Femur (tissue), 1 donor: ENCODE data around the gene SHROOM1.
"Not testable (repeated sequence)": the region's sequence is repeated elsewhere in the genome, so short reads cannot be mapped to it uniquely, and the experiment has no call there.

Source experiments
- DNase-seq: peaks from one replicate; pipeline ENCODE4 v3.0.0-alpha.2; 2017

The SHROOM1 gene

GRCh38 chr5:132804219-132804618 is 26.2 kb downstream of the SHROOM1 start:
- not testable (repeated sequence) for DNase-seq

DNA sequence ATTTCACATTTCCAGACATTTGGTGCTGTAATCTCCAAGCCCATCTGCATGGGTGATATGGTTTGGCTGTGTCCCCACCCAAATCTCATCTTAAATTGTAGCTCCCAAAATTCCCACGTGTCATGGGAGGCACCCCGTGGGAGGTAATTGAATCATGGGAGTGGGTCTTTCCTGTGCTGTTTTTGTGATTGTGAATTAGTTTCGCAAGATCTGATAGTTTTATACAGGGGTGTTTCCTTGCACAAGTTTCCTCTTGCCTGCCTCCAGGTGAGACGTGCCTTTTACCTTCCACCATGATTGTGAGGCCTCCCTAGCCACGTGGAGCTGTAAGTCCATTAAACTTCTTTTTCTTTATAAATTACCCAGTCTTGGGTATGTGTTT is 27.8 kb downstream of the SHROOM1 start:
- not testable (repeated sequence) for DNase-seq

DNA sequence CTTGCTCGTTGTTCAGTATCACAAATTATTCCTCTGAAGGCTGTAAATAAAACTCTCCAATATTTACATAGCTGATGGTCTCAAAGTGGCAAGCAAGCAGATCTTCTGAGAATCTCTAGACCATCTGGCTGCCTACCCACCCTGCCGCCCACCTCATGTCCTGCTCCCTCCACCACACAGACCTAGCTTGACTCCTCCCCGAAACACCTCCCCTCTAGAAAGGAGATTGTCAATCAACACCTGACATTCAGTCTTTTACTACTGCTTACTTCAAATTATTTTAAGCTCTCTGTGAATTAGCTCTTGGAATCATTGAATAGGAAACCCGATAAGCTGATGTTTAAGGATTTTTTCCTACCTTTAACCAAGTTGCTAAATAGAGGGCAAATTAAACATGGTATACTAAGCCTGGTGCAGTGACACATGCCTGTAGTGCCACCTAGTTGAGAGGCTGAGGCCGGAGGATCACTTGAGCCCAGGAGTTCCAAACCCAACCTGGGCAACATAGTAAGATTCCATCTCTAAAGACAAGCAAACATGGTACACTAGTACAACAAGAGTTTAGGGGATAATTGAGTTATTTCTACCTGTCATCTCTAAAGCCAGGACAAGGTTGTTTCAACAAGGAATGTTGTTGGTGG is 28.3 kb downstream of the SHROOM1 start:
- no peak for DNase-seq

DNA sequence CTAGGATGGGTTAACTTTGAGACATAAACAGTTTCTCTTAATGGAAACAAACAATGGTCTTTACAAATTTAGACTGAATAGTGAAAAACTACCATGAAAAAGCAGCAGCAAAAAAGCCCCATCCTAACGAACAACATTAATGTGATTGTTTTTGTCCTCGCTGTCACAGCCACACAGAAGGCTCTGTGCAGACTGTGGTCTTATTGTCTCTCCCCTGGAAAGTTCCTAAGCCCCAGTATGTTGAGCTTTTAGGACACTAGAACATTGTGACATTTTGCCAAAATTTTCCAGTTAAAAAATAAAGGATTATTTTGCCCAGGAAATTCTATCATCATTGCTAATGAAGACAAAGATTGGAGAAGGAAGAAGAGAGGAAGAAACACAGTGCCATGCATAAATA is 29.9 kb downstream of the SHROOM1 start:
- DNase-seq = no peak

DNA sequence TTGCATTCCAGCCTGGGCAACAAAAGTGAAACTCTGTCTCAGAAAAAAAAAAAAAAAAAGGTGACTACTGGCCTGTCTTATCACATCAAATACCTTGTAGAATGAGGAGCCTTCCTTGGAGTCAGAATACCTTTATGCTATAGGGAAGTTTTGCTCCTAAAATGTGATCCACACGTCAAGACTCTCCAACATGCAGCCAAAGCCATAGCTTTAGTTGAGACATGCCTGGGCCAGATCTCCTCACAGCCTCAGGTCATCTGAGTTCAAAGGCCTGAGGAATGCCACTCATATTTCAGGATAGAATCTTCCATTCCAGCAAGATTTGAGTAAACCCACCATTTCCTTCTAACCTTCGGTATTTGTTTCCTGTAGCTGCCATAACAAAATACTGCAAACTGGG is 31.1 kb downstream of the SHROOM1 start:
- DNase-seq = no peak

- DNase-seq = no peak
Measured at GRCh38 chr5:132797651-132798050, 32.8 kb downstream of the SHROOM1 start.

- no peak for DNase-seq
Measured at GRCh38 chr5:132791026-132791425, 39.4 kb downstream of the SHROOM1 start.

DNA sequence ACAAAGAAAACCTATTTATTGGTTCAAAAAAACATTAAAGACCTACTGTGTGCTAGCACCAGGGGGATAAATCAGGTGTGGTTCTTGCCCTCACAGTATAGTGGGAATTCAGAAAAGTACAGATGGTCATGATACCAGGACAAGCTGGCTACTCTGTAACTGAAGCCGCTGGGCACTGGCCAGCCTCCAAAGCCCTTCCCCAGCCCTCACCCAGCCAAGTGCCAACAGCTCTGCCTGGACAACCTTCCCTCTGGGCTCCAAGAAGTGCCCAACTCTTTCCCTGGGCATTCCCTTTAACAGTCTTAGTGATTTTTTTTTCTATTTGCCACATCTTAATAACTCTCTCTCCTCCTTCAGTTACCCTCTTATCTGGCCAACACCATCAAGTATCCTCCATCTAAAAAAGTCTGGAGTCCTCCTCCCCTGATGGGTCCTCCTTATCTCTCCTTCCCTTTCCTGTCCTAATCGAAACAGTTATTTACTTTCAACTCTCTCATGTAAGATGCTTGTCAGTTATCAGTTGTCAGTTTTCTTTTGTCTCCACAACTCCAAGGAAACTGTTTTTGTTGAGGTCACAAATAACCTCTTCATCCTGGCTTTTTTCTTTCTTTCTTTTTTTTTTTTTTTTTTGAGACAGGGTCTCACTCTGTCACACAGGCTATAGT is 40.1 kb downstream of the SHROOM1 start:
- no peak for DNase-seq

GRCh38 chr5:132788990-132789886 is 41.2 kb downstream of the SHROOM1 start:
- DNase-seq = no peak

DNA sequence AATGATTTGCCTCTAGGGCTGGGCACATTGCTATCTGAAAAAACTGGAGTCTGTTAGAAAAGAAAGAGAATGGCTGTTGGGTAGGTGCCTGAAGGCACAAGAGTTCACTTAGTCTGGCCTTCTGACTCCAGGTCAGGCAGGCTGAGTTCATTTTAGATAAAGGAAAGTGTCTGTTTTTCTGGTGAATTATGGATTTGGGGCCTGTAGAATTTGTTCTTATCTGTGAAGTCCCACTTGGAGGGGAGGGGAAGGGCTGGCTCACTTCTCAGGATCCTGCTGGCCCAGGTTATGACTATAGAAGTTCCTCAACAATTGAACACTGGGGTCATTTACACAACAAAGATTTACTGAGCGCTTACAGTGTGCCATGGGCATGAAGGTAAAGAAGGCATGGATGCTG is 41.9 kb downstream of the SHROOM1 start:
- no peak for DNase-seq

DNA sequence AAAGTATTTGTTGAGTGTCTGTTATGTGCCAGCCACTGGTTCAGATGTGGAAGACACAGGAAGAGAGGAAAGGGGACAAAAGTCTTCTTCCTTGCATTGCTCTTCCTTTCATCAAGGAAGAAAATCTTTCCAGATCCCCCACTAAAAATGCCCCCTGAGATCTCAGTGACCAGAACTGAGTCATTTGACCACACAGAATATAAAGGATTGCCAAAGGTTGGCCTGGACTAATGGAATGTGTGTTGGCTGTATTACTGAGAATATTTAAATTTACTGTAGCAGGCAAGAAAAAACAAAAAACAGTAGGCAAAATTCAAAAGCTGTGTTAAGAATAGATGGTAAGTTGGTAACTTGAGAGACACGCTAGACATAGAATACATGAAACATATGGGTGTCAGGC is 43.4 kb downstream of the SHROOM1 start:
- DNase-seq = no peak

DNA sequence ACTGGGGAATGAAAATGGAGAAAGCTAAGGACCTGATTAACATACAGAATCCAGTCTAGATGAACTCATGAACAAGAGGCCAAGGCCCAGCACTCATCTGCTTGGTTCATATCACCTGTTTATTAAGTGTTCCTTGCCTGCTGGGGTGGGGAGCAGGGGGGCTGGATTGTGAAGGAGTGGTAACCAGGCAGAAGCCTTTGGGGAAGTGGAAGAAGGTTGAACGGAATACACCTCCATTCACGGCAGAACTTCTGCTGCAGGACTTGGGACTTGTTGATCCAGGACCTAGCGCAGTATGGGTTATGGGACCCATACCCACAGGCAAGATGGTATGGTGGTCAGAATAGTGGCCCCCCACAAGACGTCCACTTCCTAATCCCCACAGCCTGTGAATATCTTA is 44.6 kb downstream of the SHROOM1 start:
- DNase-seq = no peak

DNA sequence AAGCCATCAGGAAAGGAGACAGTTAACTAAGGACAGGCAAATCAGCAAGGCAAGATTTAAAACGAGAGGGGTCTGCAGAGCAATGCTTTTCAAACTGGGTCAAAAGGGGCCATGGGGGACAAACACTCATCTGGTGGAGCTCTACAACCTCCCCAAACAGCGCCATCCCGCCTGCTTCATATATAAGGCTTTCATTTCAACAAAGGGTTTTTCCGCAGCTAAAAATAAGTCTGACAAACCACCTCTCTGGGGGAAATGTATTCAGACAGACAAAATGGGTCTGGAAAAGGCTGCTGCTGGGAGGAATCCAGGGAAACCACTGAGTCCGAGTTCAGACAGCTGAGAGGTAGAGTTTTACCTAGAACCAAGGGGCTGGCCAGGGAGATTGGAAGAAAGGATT is 45.1 kb downstream of the SHROOM1 start:
- no peak for DNase-seq

DNA sequence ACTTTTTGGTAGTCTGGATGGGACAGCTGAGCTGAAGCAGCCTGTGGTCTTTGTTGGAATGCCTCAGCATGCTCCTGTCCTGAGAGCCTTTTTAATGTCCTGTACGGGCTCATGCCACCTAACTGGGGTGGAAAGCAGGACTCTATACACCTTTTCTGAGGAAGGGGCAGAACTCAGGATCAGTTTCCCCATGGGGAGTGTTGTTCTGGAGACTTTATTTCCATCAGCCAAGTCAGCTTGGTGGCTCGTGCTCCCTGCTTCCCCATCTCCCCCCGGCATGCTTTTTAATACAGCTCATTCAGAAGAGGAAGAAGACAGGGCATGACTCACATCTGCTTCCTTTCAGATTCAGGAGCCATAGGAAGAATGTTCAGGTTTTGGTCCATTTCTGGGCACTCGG is 48.3 kb downstream of the SHROOM1 start:
- no peak for DNase-seq

GRCh38 chr5:132781029-132781428 is 49.4 kb downstream of the SHROOM1 start:
- DNase-seq = no peak

DNA sequence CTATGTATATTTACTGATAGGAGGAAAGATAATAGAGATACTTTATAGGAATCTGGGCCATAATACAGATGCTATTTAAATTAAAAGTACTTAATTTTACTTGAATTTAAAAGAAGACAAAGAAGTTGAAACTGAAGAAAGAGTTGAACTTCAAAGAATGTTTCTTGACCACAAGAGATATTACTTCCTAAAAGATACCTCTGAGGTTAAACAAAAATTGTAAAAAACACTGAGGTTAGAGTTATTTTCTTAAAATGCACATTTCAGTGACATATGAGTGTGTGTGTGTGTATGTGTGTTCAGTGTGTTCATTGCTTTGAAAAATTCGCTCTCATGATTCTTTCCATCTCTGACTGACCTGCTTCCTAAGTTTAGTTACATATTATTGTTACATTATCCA is 49.9 kb downstream of the SHROOM1 start:
- DNase-seq = no peak

DNA sequence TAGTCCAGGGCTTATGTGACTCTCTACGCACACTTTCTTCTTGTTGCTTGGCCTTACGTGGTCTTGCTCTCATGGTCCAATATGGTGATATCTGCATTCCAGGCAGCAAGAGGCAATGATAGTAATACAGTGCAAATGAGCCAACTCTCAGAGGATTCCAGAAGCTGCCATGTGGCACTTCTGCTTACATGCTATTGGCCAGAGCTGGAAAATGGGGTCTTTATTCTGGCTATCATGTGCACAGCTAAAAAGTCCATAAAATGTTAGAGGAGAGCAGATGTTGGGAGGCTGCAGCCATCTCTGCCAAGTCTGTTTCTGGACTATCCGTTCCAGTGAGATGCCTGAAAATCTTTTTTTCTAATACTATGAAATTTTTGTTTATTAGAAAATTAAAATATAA is 50.5 kb downstream of the SHROOM1 start:
- DNase-seq = no peak

DNA sequence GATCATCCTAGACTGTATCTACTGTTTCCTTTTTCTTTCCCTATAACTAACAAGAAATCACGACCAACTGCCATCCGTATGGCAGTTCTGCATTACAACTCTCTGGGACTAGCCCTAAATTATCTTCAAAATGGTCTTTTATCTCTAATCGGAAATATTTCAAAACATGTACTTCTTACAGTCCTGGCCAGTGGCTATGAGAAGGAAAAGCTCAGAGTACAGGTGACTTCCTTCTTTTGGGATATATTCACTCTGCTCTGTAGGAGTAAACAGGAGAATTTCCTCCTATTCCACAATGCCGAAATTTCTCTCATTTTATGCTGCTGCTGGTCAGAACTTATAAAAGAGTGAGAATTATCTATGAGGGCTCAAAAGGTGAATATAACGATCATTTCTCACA is 51.6 kb downstream of the SHROOM1 start:
- no peak for DNase-seq

DNA sequence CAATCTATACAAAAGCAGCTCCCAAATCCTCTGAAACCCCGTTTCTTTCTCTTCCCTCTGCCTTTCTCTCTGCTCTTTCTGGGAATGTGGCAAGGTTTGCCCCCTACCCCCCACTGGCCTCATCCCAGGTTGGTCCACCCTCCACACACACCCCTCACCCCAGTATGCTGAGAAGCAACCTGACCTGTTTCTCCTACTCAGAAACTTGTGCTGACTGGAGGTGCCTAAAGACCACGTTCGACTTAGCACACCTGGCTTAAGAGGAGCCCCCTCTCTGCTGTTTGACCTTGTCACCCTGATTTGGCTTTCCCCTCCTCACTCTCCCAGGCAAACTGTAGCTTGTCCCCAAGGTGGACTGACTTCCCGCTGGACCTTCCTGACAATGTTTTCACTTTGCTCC is 52.3 kb downstream of the SHROOM1 start:
- no peak for DNase-seq

DNA sequence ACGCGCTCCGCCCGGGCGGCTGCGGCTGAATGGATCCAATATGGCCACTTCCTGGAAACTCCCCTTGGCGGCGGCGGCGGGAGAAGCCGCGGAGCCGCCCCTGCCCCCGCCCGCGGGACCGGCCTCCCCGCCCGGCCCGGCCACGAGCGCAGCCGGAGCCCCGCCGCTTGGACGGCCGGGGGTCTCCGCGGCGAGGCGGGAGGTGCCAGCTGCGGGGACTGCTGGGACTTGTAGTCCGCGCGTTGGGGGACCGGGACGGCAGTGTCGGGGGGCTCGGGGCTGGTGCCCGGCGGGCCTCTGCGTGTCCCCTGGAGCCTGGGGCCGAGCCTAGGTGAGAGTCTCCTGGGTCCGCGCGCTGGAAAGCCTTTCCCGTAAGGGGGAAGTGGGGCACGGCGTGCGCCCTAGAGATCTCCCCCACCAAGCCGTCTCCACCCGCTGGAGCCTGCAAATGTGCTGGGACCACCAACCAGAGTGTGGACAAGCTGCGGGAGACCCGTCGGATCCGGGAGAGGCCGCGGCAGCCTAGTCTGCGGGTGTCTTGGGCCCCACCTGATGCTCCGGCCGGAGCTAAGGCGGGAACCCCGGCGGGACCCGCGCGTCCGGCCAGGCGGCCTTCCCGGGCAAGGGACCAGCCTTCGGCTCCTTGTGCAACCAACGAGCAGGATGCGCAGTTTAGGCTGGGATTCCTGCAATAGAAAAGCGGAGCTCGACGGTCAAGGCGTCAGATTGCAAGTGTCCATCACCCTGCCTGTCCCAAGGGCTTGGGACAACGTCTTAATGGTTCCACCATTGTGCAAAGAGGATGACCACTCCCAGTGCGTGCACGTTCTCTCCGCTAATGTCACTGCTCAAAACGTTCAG is 53.0 kb downstream of the SHROOM1 start, which contains the start of gene SEPTIN8:
SEPTIN8 (minus strand) TSS at position 31 of the 861 bp plus-strand sequence. CDS start 102 bp downstream, outside the sequence.
- peak; percentile 80 for DNase-seq

DNA sequence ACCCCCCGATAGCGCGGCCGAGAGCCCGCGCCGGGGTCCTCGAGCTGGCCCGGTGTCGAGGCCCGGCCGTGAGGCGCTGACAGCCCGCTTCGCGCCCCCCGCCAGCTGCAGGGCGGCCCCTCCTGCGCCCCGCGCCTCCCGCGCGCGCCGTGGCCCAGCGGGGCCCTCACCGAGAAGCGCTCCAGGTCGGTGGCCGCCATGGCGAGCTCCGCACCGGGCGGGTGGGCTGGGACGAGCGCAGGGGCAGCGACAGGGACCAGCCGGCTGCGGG is 53.6 kb downstream of the SHROOM1 start:
- no peak for DNase-seq

DNA sequence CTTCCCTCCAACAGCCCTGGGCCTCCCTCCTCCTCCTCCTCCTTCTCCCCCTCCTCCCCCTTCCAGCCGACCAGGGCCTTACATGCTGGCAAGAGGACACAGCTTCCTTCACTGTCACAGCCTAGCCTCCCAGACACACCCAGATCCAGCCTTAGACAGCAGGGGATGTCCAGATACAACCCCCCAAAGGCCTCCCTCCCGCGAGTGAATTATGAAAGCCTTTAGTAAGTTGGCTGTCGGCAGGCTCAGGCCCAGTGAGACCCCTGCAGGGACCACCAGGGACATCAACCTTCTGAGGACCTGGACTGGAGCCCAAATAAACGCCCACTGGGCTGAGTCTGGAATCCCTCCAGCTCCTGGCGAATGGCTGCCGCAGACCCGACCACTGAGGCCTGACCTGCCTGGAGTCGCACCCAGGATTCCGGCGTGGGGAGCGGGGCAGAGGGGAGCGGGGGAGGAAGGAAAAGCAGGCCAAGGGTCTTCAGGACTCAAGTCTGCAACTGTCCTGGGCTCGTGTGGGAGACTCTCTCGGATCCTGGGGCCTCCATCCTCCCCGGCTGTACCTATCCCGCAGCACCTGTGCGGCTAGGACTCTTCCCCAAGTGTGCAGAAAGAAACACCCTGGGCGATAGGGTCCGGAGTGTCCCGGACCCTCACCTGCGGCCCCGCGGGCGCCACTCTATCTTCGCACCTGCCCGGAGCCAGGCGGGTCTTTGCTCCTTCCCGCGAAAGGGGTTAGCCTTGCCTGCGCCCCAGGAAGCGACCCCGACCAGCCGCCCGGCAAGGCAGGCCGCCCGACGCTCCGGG is 54.1 kb downstream of the SHROOM1 start:
- DNase-seq = peak; percentile 67
